ENCODE results near the gene ZPLD1.

The ZPLD1 gene

DNA sequence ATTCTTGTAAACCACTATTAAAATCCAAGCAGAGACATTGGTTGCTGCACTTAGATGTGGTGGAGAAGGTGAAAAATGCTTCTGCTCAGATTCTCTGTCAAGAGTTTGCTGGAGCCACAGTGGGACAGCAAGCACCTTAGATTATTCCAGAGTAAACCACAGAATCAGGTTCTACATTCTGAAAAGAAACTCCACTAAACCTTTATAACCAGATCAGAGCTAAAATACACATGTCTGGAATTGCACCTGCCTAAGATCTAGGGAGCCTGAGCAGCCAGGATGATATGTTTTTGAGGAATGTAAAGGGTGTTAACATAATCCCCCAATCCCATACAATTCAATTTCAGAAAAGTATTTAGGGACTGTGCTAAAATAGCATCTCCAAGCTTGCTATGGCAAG, at the start of gene ZPLD1:
ZPLD1 (plus strand) TSS at position 301 of the 400 bp plus-strand sequence. CDS start 3,473 bp downstream, outside the sequence.
- DNase-seq: no peak

DNA sequence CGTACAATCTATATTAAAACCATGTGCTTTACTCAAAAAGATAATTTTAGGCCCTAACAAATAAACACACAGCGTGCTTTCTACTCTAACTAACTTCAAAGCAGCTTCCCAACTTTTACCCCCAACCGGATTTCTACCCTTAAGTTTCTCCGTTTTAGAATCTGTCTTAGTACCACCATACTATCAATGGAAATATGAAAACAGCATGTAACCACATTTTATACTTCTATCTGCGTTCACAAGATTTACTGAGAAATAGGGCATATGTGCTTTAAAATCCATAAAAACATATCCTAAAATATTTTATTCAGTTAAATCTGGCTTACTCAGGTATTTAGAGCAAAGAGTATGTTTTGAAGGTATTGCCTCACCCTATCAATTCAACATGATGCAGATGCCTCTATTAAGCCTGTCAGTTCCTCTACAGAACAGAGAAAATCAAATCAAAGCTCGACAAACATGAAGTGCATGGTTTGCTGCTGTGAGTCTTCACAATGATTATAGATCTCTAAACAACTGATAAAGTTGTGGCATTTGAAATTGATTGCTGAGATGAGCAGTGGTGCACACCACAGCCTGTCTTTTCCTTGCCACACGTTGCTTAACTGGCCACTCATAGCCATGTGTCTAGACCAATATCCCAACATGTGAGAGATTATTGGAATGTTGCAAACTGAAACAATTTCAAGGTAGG, 44.5 kb upstream of the ZPLD1 start:
- DNase-seq: no peak

DNA sequence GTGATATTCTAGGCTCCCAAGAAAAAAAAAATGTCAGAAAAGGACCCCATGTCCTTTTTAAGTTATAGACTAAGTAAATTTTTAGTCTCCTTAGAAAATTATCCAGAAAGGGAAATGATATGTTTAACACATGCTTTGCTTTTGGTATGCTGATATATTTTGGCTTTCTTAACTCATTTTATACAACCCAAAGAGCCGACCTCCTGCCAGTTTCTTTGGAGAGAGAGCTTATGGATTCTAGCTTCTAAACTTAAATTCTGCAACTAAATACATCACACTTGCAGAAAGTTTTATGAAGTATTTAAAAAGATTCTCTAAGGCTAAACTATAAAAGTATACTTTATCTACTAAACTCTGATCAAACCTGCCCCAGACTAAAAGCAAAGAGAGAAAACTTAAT, 43.9 kb upstream of the ZPLD1 start:
- DNase-seq: no peak

DNA sequence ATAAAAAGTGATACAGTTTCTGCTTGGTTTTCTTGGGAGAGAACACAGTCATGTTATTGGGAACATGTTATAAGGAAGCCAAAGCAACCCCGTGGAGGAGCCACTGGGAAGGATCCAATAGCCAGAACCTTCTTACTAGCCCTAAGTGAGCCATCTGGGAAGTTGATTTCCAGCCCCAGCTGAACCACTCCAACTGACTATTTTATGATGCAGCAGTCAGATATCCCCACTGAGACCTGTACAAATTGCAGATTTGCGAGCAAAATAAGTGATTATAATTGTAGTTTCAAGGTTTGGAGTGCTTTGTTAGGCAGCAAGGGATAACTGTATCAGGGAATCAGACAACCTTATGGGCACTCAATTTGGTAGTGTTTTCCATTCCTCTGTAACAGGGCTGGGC, 43.3 kb upstream of the ZPLD1 start:
- no peak for DNase-seq

DNA sequence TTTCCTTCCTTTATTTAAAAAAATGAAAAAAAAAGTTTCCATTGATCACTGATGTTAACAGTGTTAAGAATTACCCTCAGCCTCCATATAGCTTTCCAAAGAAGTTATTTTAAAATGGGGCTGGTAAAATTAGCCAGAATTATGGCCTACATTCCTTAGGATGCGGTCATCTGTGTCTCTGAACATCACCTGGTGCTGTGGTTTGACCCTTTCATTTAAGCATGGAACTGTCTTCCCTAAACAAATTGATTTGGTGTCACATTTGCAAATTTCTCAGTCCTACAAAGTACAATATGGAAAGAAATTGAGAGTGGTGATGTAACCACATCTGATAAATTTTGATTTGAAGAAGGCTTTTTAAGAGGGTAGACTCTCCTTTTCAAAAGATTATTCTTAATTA, 40.3 kb upstream of the ZPLD1 start:
- no peak for DNase-seq

DNA sequence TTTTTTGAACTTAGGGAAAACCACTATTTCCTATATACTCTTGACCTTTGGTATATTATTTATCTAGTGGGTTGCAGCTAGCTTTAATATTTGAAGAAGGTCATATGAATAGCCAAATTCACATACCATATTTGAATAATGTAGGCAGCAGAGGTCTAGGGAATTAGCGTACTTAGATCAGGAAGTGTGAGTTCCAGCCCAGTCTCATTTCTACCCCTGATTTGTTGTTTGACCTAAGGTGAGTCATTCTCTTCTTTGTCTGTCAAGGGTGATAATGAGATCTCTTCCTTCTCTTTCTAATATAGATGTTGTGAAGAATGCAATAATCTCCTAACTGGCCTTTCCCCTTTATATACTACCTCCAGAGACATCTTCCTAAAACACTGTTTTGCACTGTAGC, 36.6 kb upstream of the ZPLD1 start:
- no peak for DNase-seq

DNA sequence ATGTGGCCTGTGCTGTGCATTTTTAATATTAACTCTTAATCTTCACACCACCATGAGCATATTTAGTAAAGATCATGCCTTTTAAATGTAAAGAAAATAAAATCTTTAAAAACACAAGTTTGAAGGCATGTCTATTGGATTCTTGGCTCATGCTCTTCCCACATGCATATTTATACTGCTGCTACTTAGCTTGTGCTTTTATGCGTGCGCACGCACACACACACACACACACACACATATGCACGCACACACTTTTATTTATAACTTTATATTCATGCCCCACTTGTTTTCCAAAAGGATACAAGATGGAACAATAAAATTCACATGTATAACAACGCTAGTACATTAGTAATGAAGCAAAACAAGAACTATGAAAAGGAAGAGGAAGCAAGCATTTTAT, 36.1 kb upstream of the ZPLD1 start:
- DNase-seq: no peak

DNA sequence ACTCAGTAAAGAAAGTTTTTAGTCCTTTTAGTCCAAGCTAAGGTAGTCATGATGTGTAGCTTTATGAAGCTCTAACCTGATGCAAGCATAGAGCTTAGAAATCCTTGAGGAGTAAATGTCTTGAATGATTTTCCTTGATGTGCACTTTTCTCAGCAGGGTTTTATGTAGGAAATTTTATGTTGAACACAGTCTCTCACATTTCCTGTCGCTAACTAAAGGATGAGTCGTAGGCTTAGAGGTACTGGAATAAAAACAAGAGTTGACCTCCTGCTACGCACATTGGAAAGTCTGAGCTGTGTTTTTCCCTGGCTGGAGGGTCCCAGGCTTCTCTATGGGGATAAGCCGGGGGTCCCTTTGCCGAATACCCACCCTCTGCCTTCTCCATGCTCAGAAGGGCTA, 34.7 kb upstream of the ZPLD1 start:
- DNase-seq: no peak

DNA sequence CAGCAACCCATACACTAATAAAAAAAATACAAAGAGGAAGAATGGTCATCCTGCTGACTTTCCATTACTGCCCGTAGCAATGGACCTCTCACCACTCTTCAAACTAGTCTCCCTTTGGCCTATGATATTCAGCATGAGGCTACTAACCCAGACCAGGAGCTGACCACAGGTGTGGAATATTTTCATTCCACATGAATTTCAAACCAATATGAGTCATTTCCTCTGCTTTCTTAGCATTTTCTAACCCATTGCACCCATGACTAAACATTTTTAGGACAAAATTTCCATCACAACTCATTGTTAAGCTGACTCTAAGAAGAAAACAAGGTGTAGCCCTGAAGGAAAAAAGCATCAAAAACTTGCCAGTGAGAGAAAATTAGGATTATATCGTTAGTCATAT, 34.0 kb upstream of the ZPLD1 start:
- DNase-seq: no peak

DNA sequence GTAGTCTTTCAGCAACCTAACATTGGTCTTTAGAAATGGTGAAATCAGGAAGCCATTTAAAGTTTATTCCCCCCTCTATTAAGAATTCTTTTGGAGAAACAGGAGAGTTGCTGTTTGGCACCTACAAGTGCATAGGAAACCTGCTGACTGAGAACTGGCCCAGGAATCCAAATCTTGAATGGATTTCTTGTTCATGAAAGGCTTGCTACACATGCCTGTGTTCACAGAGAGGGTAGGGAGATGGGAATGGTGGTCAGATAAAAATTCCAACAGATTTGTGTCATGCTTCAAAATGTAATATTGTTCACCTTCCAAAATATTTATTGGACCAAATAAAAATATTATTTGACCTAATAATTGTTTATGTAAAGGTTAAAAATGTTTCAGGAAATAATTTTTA, 24.2 kb upstream of the ZPLD1 start:
- DNase-seq: no peak

DNA sequence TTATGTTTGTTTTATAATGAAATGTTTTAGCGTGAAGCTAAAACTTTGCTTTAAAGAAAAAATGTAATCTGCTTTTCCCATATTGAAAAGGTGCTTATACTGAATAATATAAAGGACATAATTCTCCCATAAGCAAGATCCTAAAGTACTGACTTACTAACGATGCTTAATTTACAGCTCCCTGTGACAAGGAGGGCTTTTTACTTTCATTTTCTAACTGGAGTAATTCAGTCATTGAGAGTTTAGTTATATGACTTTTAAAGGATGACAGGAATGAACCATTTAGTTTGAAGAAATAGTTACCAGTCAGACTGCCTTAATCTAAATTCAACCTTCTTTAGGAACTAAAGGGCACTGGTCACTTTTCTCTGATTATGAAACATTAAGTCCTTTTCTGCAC, 19.3 kb upstream of the ZPLD1 start:
- no peak for DNase-seq

DNA sequence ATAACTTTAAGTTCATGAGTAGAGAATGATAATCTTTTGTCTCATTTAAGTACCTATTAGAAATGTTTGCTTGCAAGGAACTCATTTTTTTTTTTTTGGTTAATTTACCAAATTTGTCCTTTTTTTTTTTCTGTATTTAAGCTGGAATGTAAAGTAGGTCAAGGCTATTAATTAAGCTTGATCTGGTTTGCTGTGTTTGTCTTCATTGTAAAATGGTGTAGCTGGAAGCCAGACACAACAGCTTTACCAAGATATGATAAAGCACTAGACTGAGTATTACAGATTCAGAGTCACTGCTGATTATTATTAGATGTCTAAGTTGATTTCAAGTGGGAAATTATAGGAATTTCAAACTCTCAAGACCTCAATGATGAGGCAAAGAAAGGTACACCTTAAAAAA, 15.0 kb upstream of the ZPLD1 start:
- DNase-seq: no peak

DNA sequence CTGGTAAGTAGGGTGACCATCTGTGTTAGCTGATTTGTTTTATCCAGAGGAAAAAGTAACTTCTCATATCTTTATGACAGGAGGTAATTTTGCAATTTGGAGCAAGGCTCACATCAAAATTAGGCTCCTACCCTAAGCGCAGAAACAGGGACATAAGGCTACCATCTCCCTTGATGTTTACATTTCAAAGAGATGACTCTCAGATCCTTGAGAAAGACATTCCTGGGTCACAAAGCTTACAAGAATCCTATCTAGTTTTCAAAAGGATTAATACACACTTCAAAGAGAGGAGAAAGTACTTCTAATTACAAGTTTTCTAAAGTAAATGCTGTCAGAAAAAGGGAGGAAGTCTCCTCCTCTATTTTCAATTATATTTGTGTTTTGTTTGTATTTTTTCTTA, 7.0 kb downstream of the ZPLD1 start:
- DNase-seq: no peak

DNA sequence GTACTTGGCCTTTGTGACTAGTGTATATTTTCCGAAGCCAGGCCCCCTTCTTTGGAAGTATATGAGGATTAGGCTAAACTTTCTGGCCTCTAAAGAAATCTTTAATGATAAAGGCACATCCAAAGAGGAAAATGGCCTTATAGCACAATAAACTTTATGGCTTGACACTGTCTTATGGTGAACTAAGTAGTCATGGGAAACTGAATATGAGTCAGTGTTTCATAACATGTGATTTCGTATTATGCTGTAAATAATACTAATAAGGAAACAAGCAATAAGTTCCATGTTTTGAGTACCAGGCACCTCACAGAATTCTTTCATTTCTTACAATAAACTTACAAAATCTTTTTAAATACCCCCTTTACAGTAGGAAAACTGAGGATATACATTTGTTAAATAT, 8.2 kb downstream of the ZPLD1 start:
- no peak for DNase-seq

DNA sequence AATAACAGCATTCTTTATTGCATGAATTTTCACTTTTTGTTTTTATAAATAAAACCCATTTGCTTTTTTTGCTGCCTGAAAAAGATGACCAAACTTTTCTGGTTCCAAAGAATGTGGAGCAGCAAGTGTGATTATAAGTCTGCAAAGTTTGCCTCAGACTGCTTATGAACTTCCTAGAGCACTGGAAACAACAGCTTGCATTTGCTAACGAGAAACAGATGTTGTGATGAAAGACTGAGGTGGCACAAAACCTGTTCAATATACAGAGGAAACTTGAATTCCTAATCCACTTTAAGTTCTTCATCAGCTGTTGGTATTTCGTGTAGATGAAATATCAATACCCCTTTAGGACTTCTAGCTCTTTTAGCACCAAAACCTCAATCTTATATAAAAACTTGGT, 9.3 kb downstream of the ZPLD1 start:
- no peak for DNase-seq

DNA sequence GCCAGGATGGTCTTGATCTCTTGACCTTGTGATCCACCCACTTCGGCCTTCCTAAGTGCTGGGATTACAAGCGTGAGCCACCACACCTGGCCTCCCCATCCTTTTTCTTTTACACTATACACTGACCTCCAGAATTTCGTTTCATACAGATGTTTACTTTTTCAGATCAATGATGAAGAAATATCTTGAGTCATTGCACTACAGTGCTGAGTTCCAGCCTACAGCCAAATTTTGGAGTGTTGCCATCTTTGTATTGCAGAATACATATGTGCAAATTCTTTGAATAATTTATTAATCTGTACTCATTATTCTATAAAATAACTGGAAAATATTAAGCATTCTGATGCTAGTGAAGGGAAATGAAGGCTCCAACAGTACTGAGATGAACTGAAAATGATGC, 12.5 kb downstream of the ZPLD1 start:
- DNase-seq: no peak

DNA sequence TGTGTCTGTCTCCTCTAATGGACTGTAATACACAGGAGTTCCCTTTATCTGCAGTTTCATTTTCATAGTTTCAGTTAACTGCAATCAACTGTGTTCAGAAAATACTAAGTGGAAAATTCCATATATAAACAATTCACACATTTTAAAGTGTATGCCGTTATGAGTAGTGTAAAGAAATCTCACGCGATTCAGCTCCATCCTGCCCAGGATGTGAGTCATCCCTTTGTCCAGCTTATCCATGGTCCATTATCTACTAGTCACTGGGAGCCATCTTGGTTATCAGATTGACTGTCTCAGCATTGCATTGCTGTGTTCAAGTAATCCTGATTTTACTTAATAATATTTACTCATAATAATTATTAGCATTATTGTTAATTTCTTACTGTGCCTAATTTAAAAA, 14.5 kb downstream of the ZPLD1 start:
- no peak for DNase-seq

DNA sequence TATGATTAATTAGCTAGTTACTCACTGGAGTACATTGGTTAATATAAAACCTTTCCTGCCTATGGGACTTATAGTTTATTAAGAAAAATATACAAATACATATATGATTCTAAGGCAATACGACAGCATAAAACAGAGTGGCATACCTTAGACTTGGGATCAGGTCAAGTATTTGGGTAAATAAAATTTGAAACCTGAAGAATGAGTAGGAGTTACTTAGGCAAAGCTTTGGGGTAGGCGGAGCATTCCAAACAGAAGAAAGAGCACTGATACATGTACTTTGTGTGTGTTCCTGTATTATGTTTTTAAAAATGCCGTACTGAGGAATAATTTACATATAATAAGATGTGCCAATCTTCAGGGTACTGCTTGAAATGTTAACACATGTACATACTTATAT, 15.1 kb downstream of the ZPLD1 start:
- no peak for DNase-seq

DNA sequence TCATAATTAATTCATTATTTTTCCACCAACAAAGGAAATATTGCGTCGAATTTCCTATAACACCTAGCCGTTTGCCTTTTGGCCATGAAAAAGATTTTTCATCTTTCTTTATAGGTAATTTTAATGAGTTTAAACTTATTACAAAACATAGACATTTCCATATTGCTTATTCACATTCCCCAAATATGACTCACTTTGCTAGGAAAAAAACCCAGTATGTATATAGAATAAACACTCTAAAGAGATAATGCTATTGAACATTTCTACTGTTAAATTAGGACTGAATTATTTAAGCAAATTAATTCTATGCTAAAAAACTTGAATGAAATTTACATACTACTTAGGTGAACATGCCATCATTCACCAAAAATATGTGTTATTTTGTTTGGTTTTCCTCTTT, 16.2 kb downstream of the ZPLD1 start:
- DNase-seq: no peak

DNA sequence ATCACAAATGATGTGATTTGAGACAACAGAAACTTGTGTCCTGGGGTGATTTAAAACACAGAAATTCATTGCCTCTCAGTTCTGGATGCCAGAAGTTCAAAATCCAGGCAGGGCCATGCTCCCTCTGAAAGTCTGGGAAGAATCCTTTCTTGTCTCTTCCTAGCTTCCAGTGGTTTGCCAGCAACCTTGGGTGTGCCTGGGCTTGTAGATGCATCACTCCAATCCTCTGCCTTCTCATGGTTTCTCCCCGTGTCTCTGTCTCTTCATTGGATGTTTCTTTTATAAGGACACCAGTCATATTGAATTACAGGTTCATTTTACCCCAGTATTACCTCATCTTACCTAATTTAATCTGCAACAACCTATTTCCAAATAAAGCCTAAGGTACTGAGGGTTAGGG, 16.7 kb downstream of the ZPLD1 start:
- no peak for DNase-seq

DNA sequence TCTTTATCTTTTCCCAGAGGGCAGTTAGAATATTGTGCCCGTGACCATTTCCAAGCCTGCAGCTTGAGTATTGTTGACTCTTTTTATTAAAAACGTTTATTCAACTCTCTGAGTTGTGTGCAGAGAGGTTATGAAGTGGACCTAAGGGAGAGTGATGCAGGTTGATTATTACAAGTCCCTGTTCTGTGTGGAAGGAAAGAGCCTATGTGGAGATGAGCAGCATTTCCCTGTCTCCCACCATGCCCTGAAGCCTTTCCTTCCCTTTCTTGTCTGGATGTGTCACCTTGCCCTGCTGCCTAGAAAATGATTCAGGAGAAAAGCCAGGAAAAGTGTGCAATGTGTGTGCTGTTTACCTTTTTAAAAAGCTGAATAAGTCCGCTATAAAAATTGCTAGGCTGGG, 19.4 kb downstream of the ZPLD1 start:
- no peak for DNase-seq

DNA sequence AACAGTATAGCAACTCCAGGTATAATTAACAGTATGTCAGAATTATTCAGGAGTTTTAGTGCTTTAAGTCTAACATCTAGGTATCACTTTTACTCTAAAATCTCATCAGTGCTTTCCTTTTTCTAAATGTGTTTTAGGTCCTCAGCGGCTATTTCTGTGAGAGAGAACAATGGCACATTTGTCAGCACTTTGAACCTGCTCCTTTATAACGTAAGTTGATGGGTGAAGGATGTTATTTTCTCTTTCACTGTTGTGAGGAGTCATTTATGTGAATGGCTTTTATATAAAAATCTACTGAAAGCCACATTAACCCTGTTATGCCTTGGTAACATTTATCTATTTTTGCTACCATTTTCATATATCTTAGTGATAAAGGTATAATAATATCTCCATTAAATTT, 22.8 kb downstream of the ZPLD1 start:
- no peak for DNase-seq

DNA sequence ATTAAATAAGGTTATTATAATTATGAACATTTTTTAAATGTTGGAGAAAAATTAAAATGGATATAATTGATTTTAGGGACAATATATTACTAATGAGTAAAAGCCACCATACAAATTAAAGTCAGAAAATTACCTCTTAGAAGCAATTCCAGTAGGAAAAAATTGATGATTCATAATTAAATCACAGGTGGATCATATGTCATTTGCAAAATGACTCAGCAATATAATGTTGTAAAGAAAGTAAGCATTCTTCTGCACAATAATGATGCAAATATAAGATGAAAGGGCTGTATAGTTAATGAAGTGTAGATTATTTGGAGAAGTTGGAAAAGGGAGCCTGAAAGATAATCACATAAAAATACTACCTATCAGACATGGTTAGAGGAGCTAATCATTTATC, 25.8 kb downstream of the ZPLD1 start:
- no peak for DNase-seq

DNA sequence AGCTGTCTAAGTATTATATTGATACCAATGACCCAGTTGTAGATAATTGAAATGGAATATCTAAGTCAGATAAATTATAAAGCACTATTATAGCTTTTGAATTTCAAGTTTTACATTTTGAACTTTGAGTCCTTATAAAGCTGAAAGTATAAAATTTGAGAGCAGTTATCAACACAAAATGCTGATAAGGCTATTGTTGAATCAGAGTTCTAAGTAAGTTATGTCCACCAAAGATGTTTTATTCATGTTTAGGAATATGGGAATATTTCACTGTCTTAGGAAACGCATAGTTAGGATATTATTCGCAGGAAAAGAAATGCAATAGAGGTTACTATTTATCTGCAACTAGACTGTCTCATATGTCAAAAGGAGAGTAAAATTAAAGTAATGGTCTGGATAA, 29.4 kb downstream of the ZPLD1 start:
- no peak for DNase-seq

DNA sequence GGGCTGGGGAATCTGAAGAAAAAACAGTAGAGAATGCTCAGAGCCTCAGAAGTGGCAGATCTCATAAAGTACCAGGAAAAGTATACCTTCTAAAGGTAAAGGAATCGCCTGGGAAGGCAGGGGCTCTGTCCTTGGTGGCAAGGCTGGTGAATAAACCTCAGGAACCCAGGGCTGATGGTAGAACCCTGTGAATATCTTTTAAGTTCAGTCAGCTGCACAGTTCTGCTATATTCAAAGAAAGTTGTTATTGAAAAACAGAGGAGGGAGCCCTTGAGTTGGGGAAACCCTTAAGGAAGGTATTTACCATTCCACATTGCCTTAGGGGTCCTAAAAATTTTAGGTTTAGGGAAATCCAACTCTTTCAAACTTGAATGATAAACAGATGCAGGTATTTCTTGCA, 31.2 kb downstream of the ZPLD1 start:
- no peak for DNase-seq

DNA sequence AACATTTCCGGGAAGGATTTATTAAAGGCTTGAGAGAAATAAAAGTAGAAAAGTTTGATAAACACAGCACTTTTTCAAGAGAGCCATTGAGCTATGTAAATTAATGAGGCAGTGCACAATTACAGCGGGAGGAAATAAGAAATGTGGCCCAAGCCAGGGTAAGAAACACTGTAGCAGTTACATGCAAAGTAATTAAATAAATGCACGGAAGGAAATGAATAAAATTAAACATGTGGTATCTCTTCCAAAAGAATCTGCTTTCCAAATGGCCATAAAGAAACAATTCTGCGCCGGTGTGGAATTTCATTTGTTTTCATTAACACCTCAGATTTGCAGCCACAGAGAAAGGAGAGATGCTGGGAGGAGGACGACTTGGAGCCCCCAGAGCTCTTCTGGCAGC, 35.3 kb downstream of the ZPLD1 start:
- DNase-seq: no peak
